Activated CD4-positive, alpha-beta T cell treated with anti-CD3 and anti-CD28 coated beads, Interleukin-2, amount 50 U/mL, for 48 hours (primary cell): ENCODE data around the gene ORC1.
A peak's percentile ranks its signal among the peaks of the same experiment; 100 is the strongest.
"Not testable (repeated sequence)": the region's sequence is repeated elsewhere in the genome, so short reads cannot be mapped to it uniquely, and the experiment has no call there.

Experiments used
- DNase-seq, 2 experiments: peaks; one replicate each; pipeline ENCODE4 v3.0.0-alpha.2; 2020

ORC1 gene

GRCh38 chr1:52369851-52370250 lies 34.4 kb downstream of the ORC1 start:
- not testable (repeated sequence) for DNase-seq

- peak; percentile 61 to 67 for DNase-seq
These were observed 35.6 kb downstream of the ORC1 start for GRCh38 chr1:52368383-52369172.

GRCh38 chr1:52367272-52367671 lies 37.0 kb downstream of the ORC1 start:
- DNase-seq = no peak

- no peak for DNase-seq
These were observed 37.8 kb downstream of the ORC1 start for GRCh38 chr1:52366517-52366827.

- DNase-seq = peak; percentile 98 to 99
These were observed 38.3 kb downstream of the ORC1 start, which contains the start of gene CC2D1B for GRCh38 chr1:52365746-52366516. CC2D1B (minus strand) TSS chr1:52366205; CDS start chr1:52364620, 1,585 bp downstream.

- peak; percentile 29 to 45 for DNase-seq
These were observed 39.0 kb downstream of the ORC1 start for GRCh38 chr1:52365071-52365745.

- peak in 1 of 2 experiments; percentile 19 for DNase-seq
These were observed 39.9 kb downstream of the ORC1 start for GRCh38 chr1:52364235-52364839.

- no peak for DNase-seq
These were observed 43.6 kb downstream of the ORC1 start for GRCh38 chr1:52360595-52360968.

GRCh38 chr1:52359676-52360594 lies 44.3 kb downstream of the ORC1 start:
- DNase-seq = no peak

GRCh38 chr1:52358851-52359497 lies 45.2 kb downstream of the ORC1 start:
- DNase-seq = no peak

- no peak for DNase-seq
These were observed 46.8 kb downstream of the ORC1 start for GRCh38 chr1:52357397-52357796.

GRCh38 chr1:52356818-52357355 lies 47.3 kb downstream of the ORC1 start:
- no peak for DNase-seq

GRCh38 chr1:52355847-52356505 lies 48.2 kb downstream of the ORC1 start:
- DNase-seq = no peak

GRCh38 chr1:52355436-52355835 lies 48.8 kb downstream of the ORC1 start:
- DNase-seq = no peak

GRCh38 chr1:52352690-52353089 lies 51.5 kb downstream of the ORC1 start:
- DNase-seq = no peak

- DNase-seq = no peak
These were observed 55.4 kb downstream of the ORC1 start for GRCh38 chr1:52348704-52349300.

- DNase-seq = no peak
These were observed 57.6 kb downstream of the ORC1 start for GRCh38 chr1:52346653-52347052.

GRCh38 chr1:52345252-52345651 lies 59.0 kb downstream of the ORC1 start:
- DNase-seq = no peak

GRCh38 chr1:52343979-52344378 lies 60.2 kb downstream of the ORC1 start:
- DNase-seq = no peak

- DNase-seq = no peak
These were observed 62.5 kb downstream of the ORC1 start for GRCh38 chr1:52341655-52342260.
